HEK293 (cell line): ENCODE results near the gene NME1.

Source experiments
- CTCF ChIA-PET: fragments of 350-600 bp; formaldehyde crosslinking; extraction: SDS; loops from one replicate; lab custom pipeline; 2021; ENCODE audit warnings: antibody characterized with exemption; lab: Yijun Ruan, JAX
- POLR2A ChIA-PET: fragments of 300-600 bp; formaldehyde crosslinking; extraction: SDS; loops from one replicate; lab custom pipeline; 2020; ENCODE audit warnings: antibody characterized with exemption, inconsistent platforms; lab: Yijun Ruan, JAX
- H3K27ac ChIP-seq: fragments of 200-500 bp; sonication (Bioruptor generic); 2 replicates; pipeline ENCODE4 v1.5.1; 2014; ENCODE audit warnings: low read depth, low read length, control low read depth, inconsistent platforms; ENCODE audit errors: extremely low read depth
- H3K36me3 ChIP-seq, 2 experiments: fragments of 200-500 bp in 1 of 2; sonication (Bioruptor generic) in 1 of 2; 1 replicate in 1 of 2; 2 replicates in 1 of 2; pipeline ENCODE4 v1.5.1; 2014 to 2017; ENCODE audit warnings: inconsistent platforms in 2 of 2, low read length in 2 of 2; ENCODE audit not compliant: control insufficient read depth in 2 of 2, insufficient read depth in 1 of 2
- H3K4me1 ChIP-seq: fragments of 200-500 bp; sonication (Bioruptor generic); 2 replicates; pipeline ENCODE4 v1.5.1; 2014; ENCODE audit warnings: mild to moderate bottlenecking, low read length, inconsistent platforms; ENCODE audit not compliant: control insufficient read depth, insufficient read depth
- H3K4me3 ChIP-seq: 2 replicates; pipeline ENCODE4 v1.5.1; 2011; ENCODE audit warnings: low read depth, mild to moderate bottlenecking, control low read depth, low read length, moderate library complexity
- H3K9me3 ChIP-seq: fragments of 200-500 bp; sonication (Bioruptor generic); 2 replicates; pipeline ENCODE4 v1.5.1; 2014; ENCODE audit warnings: low read depth, low read length, inconsistent platforms; ENCODE audit not compliant: control insufficient read depth, insufficient read depth
- BCL11A ChIP-seq: fragments of 450-650 bp; formaldehyde crosslinking; IDR thresholded peaks from 2 replicates; pipeline ENCODE4 v1.5.1; 2016; ENCODE audit warnings: low read depth, missing biosample characterization, missing genetic modification characterization
- BCL6B ChIP-seq: fragments of 450-650 bp; formaldehyde crosslinking; IDR thresholded peaks from 2 replicates; pipeline ENCODE4 v1.5.1; 2017; ENCODE audit warnings: missing biosample characterization, missing genetic modification characterization
- FEZF1 ChIP-seq: fragments of 450-650 bp; formaldehyde crosslinking; IDR thresholded peaks from 2 replicates; pipeline ENCODE4 v1.5.1; 2016; ENCODE audit warnings: missing biosample characterization, missing genetic modification characterization
- GLIS1 ChIP-seq: fragments of 450-650 bp; formaldehyde crosslinking; IDR thresholded peaks from 2 replicates; pipeline ENCODE4 v1.5.1; 2016; ENCODE audit warnings: missing biosample characterization, missing genetic modification characterization
- HIC1 ChIP-seq: fragments of 450-650 bp; formaldehyde crosslinking; IDR thresholded peaks from 2 replicates; pipeline ENCODE4 v1.5.1; 2016; ENCODE audit warnings: missing biosample characterization, missing genetic modification characterization
- IKZF3 ChIP-seq: fragments of 450-650 bp; IDR thresholded peaks from 2 replicates; pipeline ENCODE4 v1.5.0; 2018; ENCODE audit warnings: missing biosample characterization, mild to moderate bottlenecking, missing genetic modification characterization, moderate library complexity
- KLF10 ChIP-seq: fragments of 450-650 bp; IDR thresholded peaks from 2 replicates; pipeline ENCODE4 v1.5.1; 2018; ENCODE audit warnings: missing biosample characterization, mild to moderate bottlenecking, missing genetic modification characterization
- OSR2 ChIP-seq: fragments of 450-650 bp; formaldehyde crosslinking; IDR thresholded peaks from 2 replicates; pipeline ENCODE4 v1.5.1; 2016; ENCODE audit warnings: missing biosample characterization, missing genetic modification characterization
- PRDM6 ChIP-seq: fragments of 450-650 bp; formaldehyde crosslinking; IDR thresholded peaks from 2 replicates; pipeline ENCODE4 v1.5.1; 2017; ENCODE audit warnings: missing biosample characterization, missing genetic modification characterization
- REST ChIP-seq: fragments of 450-650 bp; formaldehyde crosslinking; IDR thresholded peaks from 2 replicates; pipeline ENCODE4 v1.5.1; 2016; ENCODE audit warnings: missing biosample characterization, missing genetic modification characterization
- SCRT1 ChIP-seq: fragments of 450-650 bp; formaldehyde crosslinking; IDR thresholded peaks from 2 replicates; pipeline ENCODE4 v1.5.1; 2016; ENCODE audit warnings: missing biosample characterization, missing genetic modification characterization, borderline replicate concordance
- SCRT2 ChIP-seq: fragments of 450-650 bp; formaldehyde crosslinking; IDR thresholded peaks from 2 replicates; pipeline ENCODE4 v1.5.1; 2016; ENCODE audit warnings: missing biosample characterization, missing genetic modification characterization
- SP7 ChIP-seq: fragments of 450-650 bp; formaldehyde crosslinking; IDR thresholded peaks from 2 replicates; pipeline ENCODE4 v1.5.1; 2016; ENCODE audit warnings: missing biosample characterization, missing genetic modification characterization
- ZBTB10 ChIP-seq: fragments of 450-650 bp; formaldehyde crosslinking; IDR thresholded peaks from 2 replicates; pipeline ENCODE4 v1.5.1; 2016; ENCODE audit warnings: missing biosample characterization, missing genetic modification characterization
- ZNF146 ChIP-seq: fragments of 450-650 bp; formaldehyde crosslinking; IDR thresholded peaks from 2 replicates; pipeline ENCODE4 v1.5.1; 2016; ENCODE audit warnings: missing biosample characterization, missing genetic modification characterization
- ZNF362 ChIP-seq: fragments of 450-650 bp; formaldehyde crosslinking; IDR thresholded peaks from 2 replicates; pipeline ENCODE4 v1.5.1; 2016; ENCODE audit warnings: missing biosample characterization, missing genetic modification characterization
- ZNF366 ChIP-seq: fragments of 450-650 bp; formaldehyde crosslinking; conservative IDR thresholded peaks from 2 replicates; pipeline ENCODE4 v1.5.1; 2016; ENCODE audit warnings: missing biosample characterization, missing genetic modification characterization
- ZNF580 ChIP-seq: fragments of 450-650 bp; formaldehyde crosslinking; IDR thresholded peaks from 2 replicates; pipeline ENCODE4 v1.5.1; 2016; ENCODE audit warnings: missing biosample characterization, missing genetic modification characterization
- ZNF660 ChIP-seq: fragments of 450-650 bp; IDR thresholded peaks from 2 replicates; pipeline ENCODE4 v1.5.1; 2018; ENCODE audit warnings: missing biosample characterization, mild to moderate bottlenecking, missing genetic modification characterization
- ZXDB ChIP-seq: fragments of 450-650 bp; formaldehyde crosslinking; IDR thresholded peaks from 2 replicates; pipeline ENCODE4 v1.5.1; 2016; ENCODE audit warnings: missing biosample characterization, missing genetic modification characterization

The NME1 gene

GRCh38 chr17:51118330-51119195 lies 34.8 kb upstream of the NME1 start:
- Histone ChIP-seq H3K36me3 (no peaks in the 10 kb centered on the region; a peak in 1 of 3 replicates), H3K4me1 (peaks cover 14% of the 10 kb centered on the region), H3K9me3 (no peaks in the 10 kb centered on the region), H3K4me3 (peak overlapping the region; percentile 4), H3K27ac (no peak overlapping the region; the same call in none of the 2 replicates)
- ChIA-PET CTCF (interaction anchor here (0.7 to 0.9 kb wide), 3 partner anchors 14 to 162 kb away, joined by 3 to 6 read pairs (median 3); partner anchors contain the start of gene NME1), POLR2A (interaction anchor here (1.1 kb wide), 1 partner anchor 48 kb away, joined by 3 read pairs; the partner anchor contains the start of gene NME2)
- TF ChIP-seq ZNF660 (tag by site-specific recombination): no peak
- TF ChIP-seq HIC1 (tag by site-specific recombination): 0 out of 2 replicates have a peak, but pooled peaks have one; percentile 21
- peak; percentile 65; the same call in 1 of the 2 replicates for TF ChIP-seq SCRT1
- no peak for TF ChIP-seq BCL6B (tag by site-specific recombination)
- peak; percentile 43; the same call in 1 of the 2 replicates for TF ChIP-seq PRDM6 (tag by site-specific recombination)
- no peak for TF ChIP-seq ZBTB10 (tag by site-specific recombination)
- TF ChIP-seq IKZF3 (tag by site-specific recombination): peak; percentile 53; the same call in 1 of the 2 replicates
- TF ChIP-seq ZNF580 (tag by site-specific recombination): no peak
- TF ChIP-seq FEZF1 (tag by site-specific recombination): peak; percentile 40; the same call in 1 of the 2 replicates
- no peak for TF ChIP-seq REST (tag by site-specific recombination)
- peak; percentile 36; the same call in 1 of the 2 replicates for TF ChIP-seq ZXDB (tag by site-specific recombination)
- 0 out of 2 replicates have a peak, but pooled peaks have one; percentile 15 for TF ChIP-seq BCL11A (tag by site-specific recombination)
- TF ChIP-seq ZNF146 (tag by site-specific recombination): no peak
- peak; percentile 33 for TF ChIP-seq GLIS1
- peak; percentile 24; the same call in 1 of the 2 replicates for TF ChIP-seq OSR2
- 0 out of 2 replicates have a peak, but pooled peaks have one; percentile 39 for TF ChIP-seq ZNF362
- peak; percentile 91 for TF ChIP-seq SCRT2 (tag by site-specific recombination)
- peak; percentile 94 for TF ChIP-seq SP7 (tag by site-specific recombination)
- peak; percentile 53 for TF ChIP-seq ZNF366
- peak; percentile 20; the same call in 1 of the 2 replicates for TF ChIP-seq KLF10
- TF ChIP-seq, all 188 proteins: peak for 14
